ENCODE results near the gene PCDHB7. TPM values are rescaled to one million over a fixed set of nuclear protein-coding genes. Genes with fewer than 3 reads are reported as not detected.
"Not testable (repeated sequence)": the region's sequence is repeated elsewhere in the genome, so short reads cannot be mapped to it uniquely, and the experiment has no call there.

The PCDHB7 gene
- total RNA-seq, 1 donor from 2014 or later: 7.6 TPM

DNA sequence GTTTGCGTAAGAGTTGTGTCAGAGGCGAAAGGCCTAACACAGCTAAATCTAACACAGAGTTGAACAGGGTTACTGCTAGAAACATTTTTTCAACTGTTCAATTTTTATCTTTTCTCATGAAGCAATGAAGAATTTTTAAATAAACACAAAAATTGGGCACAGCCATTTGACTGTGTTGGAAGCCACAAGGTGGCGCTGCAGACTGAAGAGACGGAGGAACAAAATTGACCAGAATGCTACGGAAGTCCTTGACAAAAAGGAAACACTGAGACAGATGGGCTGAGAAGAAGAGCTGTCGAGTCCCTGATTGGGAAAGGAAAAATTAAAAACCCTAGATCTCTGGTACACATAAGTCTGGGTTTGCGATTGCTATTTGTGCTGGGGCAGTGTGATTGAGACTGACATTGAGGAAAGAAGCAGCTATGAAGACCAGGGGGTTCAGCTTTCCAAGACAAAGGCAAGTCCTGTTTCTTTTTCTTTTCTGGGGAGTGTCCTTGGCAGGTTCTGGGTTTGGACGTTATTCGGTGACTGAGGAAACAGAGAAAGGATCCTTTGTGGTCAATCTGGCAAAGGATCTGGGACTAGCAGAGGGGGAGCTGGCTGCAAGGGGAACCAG lies 14.6 kb downstream of the PCDHB7 start, which contains the start of gene PCDHB9:
Gene PCDHB9 (plus strand): TSS at position 265 of the 616 bp plus-strand sequence. CDS start 158 bp downstream, at position 423.
- Histone ChIP-seq H3K4me3 (no peak within 1 kb of the TSS), H3K4me1 (no peaks in the 10 kb centered on the region), H3K36me3 (no peaks in the 10 kb centered on the region), H3K9me3 (peaks cover 64 to 94% of the 10 kb centered on the region in 2 donors), H3K27ac (no peak within 1 kb of the TSS), H3K27me3 (no peaks in the 10 kb centered on the region)
- no peak for DNase-seq (ENCODE audit: low spot score in 2 of 2)
- TF ChIP-seq CTCF (IDR thresholded peaks at IDR 0.05): peak in 1 of 3 experiments; percentile 25
- intact Hi-C loops (cut with DNase I): no loop called here

GRCh38 chr5:141188682-141189081 lies 16.2 kb downstream of the PCDHB7 start:
- H3K4me3 ChIP-seq; DNase-seq (ENCODE audit: low spot score in 2 of 2); H3K27me3 ChIP-seq; H3K4me1 ChIP-seq; intact Hi-C loops (cut with DNase I); H3K36me3 ChIP-seq; H3K27ac ChIP-seq: not testable (repeated sequence)
- peaks cover 66 to 95% of the 10 kb centered on the region in 2 donors for H3K9me3 ChIP-seq

- DNase-seq (ENCODE audit: low spot score in 2 of 2); intact Hi-C loops (cut with DNase I); H3K27me3 ChIP-seq; H3K27ac ChIP-seq; H3K4me1 ChIP-seq; H3K36me3 ChIP-seq; H3K4me3 ChIP-seq: not testable (repeated sequence)
- H3K9me3 ChIP-seq: peaks cover 65 to 94% of the 10 kb centered on the region in 2 donors
Measured at GRCh38 chr5:141189131-141189530, 16.7 kb downstream of the PCDHB7 start.

- Histone ChIP-seq H3K9me3 (peaks cover 68 to 92% of the 10 kb centered on the region in 2 donors), H3K36me3 (no peaks in the 10 kb centered on the region), H3K4me1 (no peaks in the 10 kb centered on the region), H3K27ac (no peak within 1 kb of the TSS), H3K4me3 (no peak within 1 kb of the TSS), H3K27me3 (no peaks in the 10 kb centered on the region)
- DNase-seq (ENCODE audit: low spot score in 2 of 2): no peak
- TF ChIP-seq CTCF (IDR thresholded peaks at IDR 0.05): peak in 1 of 3 experiments; percentile 29
- intact Hi-C loops (cut with DNase I): no loop called here
Measured at GRCh38 chr5:141192110-141192725, 19.8 kb downstream of the PCDHB7 start, which contains the start of gene PCDHB10. TSS of gene PCDHB10 (plus strand) at chr5:141192353. CDS start at chr5:141192553, 200 bp downstream.

DNA sequence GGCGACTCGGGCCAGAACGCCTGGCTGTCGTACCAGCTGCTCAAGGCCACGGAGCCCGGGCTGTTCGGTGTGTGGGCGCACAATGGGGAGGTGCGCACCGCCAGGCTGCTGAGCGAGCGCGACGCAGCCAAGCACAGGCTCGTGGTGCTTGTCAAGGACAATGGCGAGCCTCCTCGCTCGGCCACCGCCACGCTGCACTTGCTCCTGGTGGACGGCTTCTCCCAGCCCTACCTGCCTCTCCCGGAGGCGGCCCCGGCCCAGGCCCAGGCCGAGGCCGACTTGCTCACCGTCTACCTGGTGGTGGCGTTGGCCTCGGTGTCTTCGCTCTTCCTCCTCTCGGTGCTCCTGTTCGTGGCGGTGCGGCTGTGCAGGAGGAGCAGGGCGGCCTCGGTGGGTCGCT lies 21.9 kb downstream of the PCDHB7 start:
- H3K36me3 ChIP-seq; DNase-seq (ENCODE audit: low spot score in 2 of 2); H3K4me3 ChIP-seq; H3K4me1 ChIP-seq; H3K27ac ChIP-seq; H3K27me3 ChIP-seq; intact Hi-C loops (cut with DNase I): not testable (repeated sequence)
- peaks cover 62 to 95% of the 10 kb centered on the region in 2 donors for H3K9me3 ChIP-seq

- Histone ChIP-seq H3K36me3 (no peaks in the 10 kb centered on the region), H3K4me1 (no peaks in the 10 kb centered on the region), H3K9me3 (peaks cover 57 to 93% of the 10 kb centered on the region in 2 donors), H3K27ac (no peak overlapping the region), H3K4me3 (no peak overlapping the region), H3K27me3 (no peaks in the 10 kb centered on the region)
- intact Hi-C loops (cut with DNase I): no loop called here
- DNase-seq (ENCODE audit: low spot score in 2 of 2): no peak
- no peak for TF ChIP-seq CTCF (IDR thresholded peaks at IDR 0.05)
Measured at GRCh38 chr5:141196363-141196762, 23.9 kb downstream of the PCDHB7 start.
